Muscle of leg (tissue), 11 donors: ENCODE results near the gene PRELID3B. TPM values are rescaled to one million over a fixed set of nuclear protein-coding genes. Genes with fewer than 3 reads are reported as not detected.

Experiments
- DNase-seq: peaks from one replicate; pipeline ENCODE4 v3.0.0; 2013
- H3K27ac ChIP-seq: one replicate; pipeline ENCODE4 v1.5.1; 2013; ENCODE audit warnings: mild to moderate bottlenecking, low read length, control low read depth
- H3K27me3 ChIP-seq: one replicate; pipeline ENCODE4 v1.6.1; 2013; ENCODE audit warnings: low read length; ENCODE audit not compliant: control insufficient read depth, insufficient read depth
- H3K36me3 ChIP-seq: one replicate; pipeline ENCODE4 v1.6.1; 2013; ENCODE audit warnings: low read length; ENCODE audit not compliant: control insufficient read depth, insufficient read depth
- H3K4me1 ChIP-seq: one replicate; pipeline ENCODE4 v1.6.1; 2013; ENCODE audit warnings: low read length; ENCODE audit not compliant: control insufficient read depth, insufficient read depth
- H3K4me3 ChIP-seq: one replicate; pipeline ENCODE4 v1.5.1; 2013; ENCODE audit warnings: low read length, control low read depth
- H3K9me3 ChIP-seq: replicated peaks from 2 replicates; pipeline ENCODE4 v1.6.1; 2013; ENCODE audit warnings: low read depth, low read length; ENCODE audit not compliant: control insufficient read depth
- WGBS: methylation state at CpG from one replicate; pipeline ENCODE4 v1.1.5; 2013; ENCODE audit warnings: missing lambda C conversion rate; ENCODE audit not compliant: insufficient coverage; 5-methylcytosine and 5-hydroxymethylcytosine counted together
- polyA plus RNA-seq, 8 donors: library from polyadenylated mRNA; unstranded; fragments of 120-200 nt; gene quantifications; one replicate each; pipeline versions ENCODE4 v1.2.1 to v1.2.3, GENCODE V29; 2013; ENCODE audit warnings: inconsistent platforms in 1 of 8, low replicate concordance in 1 of 8; ENCODE audit not compliant: insufficient read length in 8 of 8, insufficient read depth in 1 of 8
- total RNA-seq: library from RNA; stranded (reverse); fragments of 120-200 nt; gene quantifications from one replicate; pipeline ENCODE4 v1.2.4, GENCODE V29; 2013

The PRELID3B gene
- total and polyA plus RNA-seq, 9 donors = 39.3 to 52.8 (median 49.8) TPM

- H3K4me1 ChIP-seq = peaks cover 38% of the 10 kb centered on the region
- H3K4me3 ChIP-seq = peak overlapping the region; percentile 66
- WGBS = 90% methylated on average over 2 of the region's 3 CpGs
- H3K36me3 ChIP-seq = peaks cover 29% of the 10 kb centered on the region
- DNase-seq = no peak
- H3K27me3 ChIP-seq = no peaks in the 10 kb centered on the region
- no peaks in the 10 kb centered on the region for H3K9me3 ChIP-seq
- H3K27ac ChIP-seq = peak overlapping the region; percentile 71
Observed at GRCh38 chr20:59005523-59006166, 36.9 kb downstream of the PRELID3B start.

DNA sequence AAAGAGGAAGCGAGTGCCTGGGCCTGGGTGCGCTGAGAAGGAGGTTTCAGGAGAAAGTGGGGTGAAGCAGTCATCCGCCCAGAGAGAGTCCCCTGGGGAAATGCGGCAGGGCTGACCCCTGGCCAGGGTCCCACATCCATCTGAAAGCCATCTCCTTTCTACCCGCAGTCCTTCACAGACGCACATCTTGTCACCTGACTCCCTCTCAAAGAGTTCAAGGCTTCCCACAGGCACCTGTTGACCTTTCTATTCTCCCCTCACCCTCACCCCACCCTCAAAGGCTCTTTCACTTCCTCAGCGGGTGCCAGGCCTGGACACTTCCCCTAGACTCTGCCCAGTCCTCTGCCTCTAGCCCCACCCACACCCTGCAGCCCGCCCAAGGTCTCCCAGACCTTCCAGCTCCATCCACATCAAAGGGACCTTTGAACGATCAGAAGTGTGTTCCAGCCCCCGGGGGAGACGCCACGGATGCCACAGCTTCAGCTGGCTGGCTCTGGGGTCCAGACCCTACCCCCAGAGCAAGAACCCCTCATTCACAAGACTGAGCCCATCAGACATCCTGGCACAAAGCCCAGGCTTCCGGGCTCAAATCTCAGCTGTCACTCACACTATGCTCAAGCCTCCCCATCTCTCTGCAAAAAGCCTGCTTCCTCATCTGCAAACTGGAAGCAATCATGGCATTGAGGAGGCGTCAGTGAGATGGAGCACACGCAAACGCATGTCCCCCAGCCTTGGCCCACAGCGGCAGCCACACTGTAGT is 37.6 kb downstream of the PRELID3B start:
- WGBS = 54% methylated on average over 14 of the region's 17 CpGs
- peak; percentile 67 for DNase-seq
- Histone ChIP-seq H3K4me3 (peak overlapping the region; percentile 66), H3K9me3 (no peaks in the 10 kb centered on the region), H3K27ac (peak overlapping the region; percentile 71), H3K27me3 (no peaks in the 10 kb centered on the region), H3K4me1 (peaks cover 32% of the 10 kb centered on the region), H3K36me3 (peaks cover 35% of the 10 kb centered on the region)

- peaks cover 36% of the 10 kb centered on the region for H3K36me3 ChIP-seq
- peaks cover 32% of the 10 kb centered on the region for H3K4me1 ChIP-seq
- no peaks in the 10 kb centered on the region for H3K9me3 ChIP-seq
- H3K4me3 ChIP-seq = no peak overlapping the region
- no peaks in the 10 kb centered on the region for H3K27me3 ChIP-seq
- 72% methylated on average over 3 of the region's 4 CpGs for WGBS
- DNase-seq = peak; percentile 63
- peak overlapping the region; percentile 29 for H3K27ac ChIP-seq
Observed at GRCh38 chr20:59004493-59004762, 38.2 kb downstream of the PRELID3B start.

DNA sequence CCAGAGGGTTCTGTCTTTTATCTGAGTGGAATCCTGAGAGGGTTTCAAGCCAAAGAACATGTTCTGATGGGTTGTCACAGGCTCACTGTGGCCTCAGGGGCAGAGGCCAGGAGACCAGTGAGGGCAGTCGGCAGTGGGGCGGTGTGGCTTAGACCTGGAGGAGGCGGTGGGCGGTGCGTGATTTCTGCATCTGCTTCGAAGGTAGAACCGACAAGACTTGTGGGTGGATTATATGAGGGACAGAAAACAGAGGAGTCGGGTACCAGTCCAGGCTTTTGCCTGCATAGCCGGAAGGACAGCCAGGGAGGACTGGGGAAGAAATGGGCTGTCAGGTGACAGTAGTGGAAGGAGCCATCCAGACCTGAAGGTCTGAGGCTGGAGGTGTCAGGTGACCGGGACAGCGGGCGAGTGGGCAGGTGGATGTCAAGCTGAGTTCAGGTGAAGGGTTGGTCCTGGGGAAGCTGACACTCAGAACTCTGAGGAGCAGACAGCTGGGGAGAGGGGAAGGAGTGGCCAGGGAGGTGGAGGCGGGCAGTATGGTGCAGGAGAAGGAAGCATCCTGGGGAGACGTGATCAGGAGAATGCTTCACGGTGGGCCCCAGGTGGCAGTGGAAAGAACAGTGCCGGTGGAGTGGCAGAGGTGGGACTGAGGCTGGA is 38.6 kb downstream of the PRELID3B start:
- Histone ChIP-seq H3K36me3 (peaks cover 39% of the 10 kb centered on the region), H3K4me3 (no peak overlapping the region), H3K27ac (no peak overlapping the region), H3K4me1 (peaks cover 32% of the 10 kb centered on the region), H3K9me3 (no peaks in the 10 kb centered on the region), H3K27me3 (no peaks in the 10 kb centered on the region)
- 82% methylated on average over 16 of the region's 16 CpGs for WGBS
- DNase-seq = no peak

DNA sequence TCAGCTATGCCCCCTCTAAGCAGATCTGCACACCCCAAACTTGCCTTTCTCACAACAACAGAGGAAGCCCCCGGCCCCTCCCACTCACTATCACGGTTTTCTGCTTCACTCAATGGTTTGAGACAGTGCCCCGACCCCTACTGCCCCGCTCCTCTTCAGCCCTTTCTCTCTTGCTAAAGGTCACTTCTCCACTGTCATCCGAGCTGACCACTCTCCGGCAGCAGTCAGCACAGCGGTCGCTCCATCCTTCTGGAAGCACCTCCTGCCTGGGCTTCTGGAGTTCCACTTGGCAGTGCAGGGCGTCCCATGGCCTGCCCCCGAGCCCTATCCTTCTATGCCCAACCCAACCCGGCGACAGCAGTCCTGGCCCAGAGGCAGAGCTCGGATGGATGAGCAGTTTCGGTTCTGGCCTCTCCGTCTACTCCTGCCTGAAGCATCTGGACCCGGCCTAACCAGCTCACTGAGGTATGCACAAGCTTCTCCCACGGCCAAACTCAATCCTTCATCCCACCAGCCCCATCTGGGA is 39.6 kb downstream of the PRELID3B start:
- H3K9me3 ChIP-seq = no peaks in the 10 kb centered on the region
- peaks cover 45% of the 10 kb centered on the region for H3K36me3 ChIP-seq
- H3K27me3 ChIP-seq = no peaks in the 10 kb centered on the region
- 71% methylated on average over 17 of the region's 17 CpGs for WGBS
- DNase-seq = no peak
- no peak overlapping the region for H3K4me3 ChIP-seq
- no peak overlapping the region for H3K27ac ChIP-seq
- H3K4me1 ChIP-seq = peaks cover 32% of the 10 kb centered on the region

DNA sequence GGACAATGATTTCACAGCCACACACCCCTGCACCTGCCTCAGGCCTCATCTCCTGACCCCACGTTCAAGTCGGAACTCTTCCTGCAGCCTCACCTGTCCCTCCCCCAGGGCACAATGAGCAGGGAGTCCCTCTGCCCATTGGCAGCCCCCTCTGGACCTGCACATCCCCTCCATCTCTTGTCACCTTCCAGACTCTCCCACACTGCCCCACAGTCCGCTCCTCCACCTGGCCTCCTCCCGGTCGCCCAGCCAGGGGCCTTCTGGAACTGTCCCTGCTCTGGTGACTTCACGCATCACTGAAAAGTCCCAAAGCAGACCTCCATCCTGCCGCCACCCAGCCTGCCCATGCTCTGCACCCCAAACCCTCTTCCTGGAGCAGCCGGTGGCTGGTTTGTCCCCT is 40.2 kb downstream of the PRELID3B start:
- Histone ChIP-seq H3K36me3 (peaks cover 51% of the 10 kb centered on the region), H3K4me3 (no peak overlapping the region), H3K9me3 (no peaks in the 10 kb centered on the region), H3K27ac (no peak overlapping the region), H3K4me1 (peaks cover 27% of the 10 kb centered on the region), H3K27me3 (no peaks in the 10 kb centered on the region)
- 84% methylated on average over 7 of the region's 8 CpGs for WGBS
- no peak for DNase-seq

GRCh38 chr20:59001449-59002171 is 41.0 kb downstream of the PRELID3B start:
- 82% methylated on average over 27 of the region's 27 CpGs for WGBS
- Histone ChIP-seq H3K27me3 (no peaks in the 10 kb centered on the region), H3K27ac (no peak overlapping the region), H3K4me3 (no peak overlapping the region), H3K9me3 (no peaks in the 10 kb centered on the region), H3K4me1 (peaks cover 25% of the 10 kb centered on the region), H3K36me3 (peaks cover 56% of the 10 kb centered on the region)
- DNase-seq = no peak

- no peak overlapping the region for H3K27ac ChIP-seq
- peaks cover 62% of the 10 kb centered on the region for H3K36me3 ChIP-seq
- no peak overlapping the region for H3K4me3 ChIP-seq
- H3K9me3 ChIP-seq = no peaks in the 10 kb centered on the region
- 86% methylated on average over 11 of the region's 13 CpGs for WGBS
- DNase-seq = no peak
- peaks cover 19% of the 10 kb centered on the region for H3K4me1 ChIP-seq
- H3K27me3 ChIP-seq = no peaks in the 10 kb centered on the region
Observed at GRCh38 chr20:59001068-59001448, 41.5 kb downstream of the PRELID3B start.

DNA sequence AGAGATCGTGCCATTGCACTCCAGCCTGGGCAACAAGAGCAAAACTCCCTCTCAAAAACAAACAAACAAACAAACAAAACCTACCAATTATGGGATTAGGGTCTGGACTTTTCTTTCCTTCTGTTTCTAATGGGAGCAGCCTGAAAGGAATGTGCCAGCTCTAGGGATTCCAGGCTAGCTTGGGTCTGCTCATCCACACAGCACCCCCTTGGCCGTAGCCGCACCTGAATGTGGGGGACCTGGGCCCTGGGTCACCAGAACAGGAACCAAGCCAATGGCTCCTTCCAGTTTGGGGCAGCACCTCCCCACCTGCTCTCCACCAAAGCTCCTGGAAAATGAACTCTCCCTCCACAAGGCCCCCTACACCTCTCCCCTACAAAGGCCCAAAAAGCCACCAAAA is 42.3 kb downstream of the PRELID3B start:
- WGBS = 50% methylated on average over 2 of the region's 3 CpGs
- Histone ChIP-seq H3K4me1 (peaks cover 12% of the 10 kb centered on the region), H3K9me3 (no peaks in the 10 kb centered on the region), H3K27me3 (no peaks in the 10 kb centered on the region), H3K36me3 (peaks cover 69% of the 10 kb centered on the region), H3K27ac (no peak overlapping the region), H3K4me3 (no peak overlapping the region)
- DNase-seq = no peak

DNA sequence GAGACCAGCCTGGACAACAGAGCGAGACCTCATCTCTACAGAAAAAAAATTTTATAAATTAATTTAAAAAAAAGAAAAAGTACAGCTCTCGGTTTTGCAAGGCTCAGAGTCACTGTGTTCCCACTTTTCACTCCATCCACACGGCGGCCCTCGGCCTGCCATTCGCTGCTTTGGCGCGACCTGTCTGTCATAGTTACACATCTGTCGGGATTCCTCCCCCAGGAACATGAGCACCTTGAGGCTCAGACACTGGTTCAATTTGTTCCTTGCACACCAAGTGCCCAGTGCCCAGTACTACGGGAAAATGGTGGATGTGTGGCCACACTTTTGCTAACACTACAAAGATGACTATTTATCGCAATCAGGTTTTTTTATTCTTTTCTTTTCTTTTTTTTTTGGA is 43.9 kb downstream of the PRELID3B start:
- DNase-seq = no peak
- H3K9me3 ChIP-seq = no peaks in the 10 kb centered on the region
- H3K36me3 ChIP-seq = peaks cover 82% of the 10 kb centered on the region
- H3K4me3 ChIP-seq = no peak overlapping the region
- no peak overlapping the region for H3K27ac ChIP-seq
- WGBS = 80% methylated on average over 8 of the region's 11 CpGs
- no peaks in the 10 kb centered on the region for H3K27me3 ChIP-seq
- H3K4me1 ChIP-seq = no peaks in the 10 kb centered on the region
